PC-3 (cell line): Measurements from ENCODE around the gene ZNF592.

ENCODE experiments used
- EZH2 ChIP-seq: fragments of 300-600 bp; sonication (generic); IDR thresholded peaks from one replicate; pipeline ENCODE4 v1.6.1; 2017; ENCODE audit warnings: antibody characterized with exemption, mild to moderate bottlenecking, low read length; ENCODE audit not compliant: unreplicated experiment
- TF ChIP-seq, protein P1 (sequence below): fragments of 300-600 bp; sonication (generic); conservative IDR thresholded peaks from 2 replicates; pipeline ENCODE4 v1.5.1; 2017; ENCODE audit warnings: antibody characterized with exemption, low read depth, mild to moderate bottlenecking, low read length

DNA sequence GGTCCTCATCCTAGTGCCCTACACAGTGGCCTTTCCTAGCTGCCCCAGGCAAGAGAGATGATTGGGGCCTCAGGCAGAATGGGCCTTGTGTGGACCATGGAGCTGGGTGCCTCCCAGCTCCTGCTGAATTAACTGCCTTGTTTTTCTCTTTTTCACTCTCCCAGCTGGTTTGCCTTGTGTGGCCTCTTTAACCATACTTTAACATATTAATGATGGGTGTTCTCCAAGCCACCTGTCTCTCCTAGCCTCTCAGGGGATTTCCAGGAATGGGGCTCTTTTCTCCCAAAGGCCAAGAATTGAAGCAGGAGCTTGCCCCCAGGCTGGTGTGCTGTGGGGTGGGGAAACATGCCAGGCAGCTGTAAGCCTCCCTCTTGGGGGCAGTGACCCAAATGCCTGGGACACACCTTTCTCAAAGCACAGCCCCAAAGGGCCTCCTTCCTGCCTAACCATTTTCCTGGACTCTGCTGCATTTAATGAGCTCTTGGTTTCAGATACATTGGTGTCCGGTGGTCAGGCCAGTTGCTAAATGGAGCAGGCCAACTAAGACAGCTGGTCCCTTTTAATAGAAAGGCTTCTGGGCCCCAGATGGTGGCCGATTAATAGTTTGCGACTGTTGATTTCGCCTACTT, 74.4 kb downstream of the ZNF592 start:
- TF ChIP-seq, protein P1, sequence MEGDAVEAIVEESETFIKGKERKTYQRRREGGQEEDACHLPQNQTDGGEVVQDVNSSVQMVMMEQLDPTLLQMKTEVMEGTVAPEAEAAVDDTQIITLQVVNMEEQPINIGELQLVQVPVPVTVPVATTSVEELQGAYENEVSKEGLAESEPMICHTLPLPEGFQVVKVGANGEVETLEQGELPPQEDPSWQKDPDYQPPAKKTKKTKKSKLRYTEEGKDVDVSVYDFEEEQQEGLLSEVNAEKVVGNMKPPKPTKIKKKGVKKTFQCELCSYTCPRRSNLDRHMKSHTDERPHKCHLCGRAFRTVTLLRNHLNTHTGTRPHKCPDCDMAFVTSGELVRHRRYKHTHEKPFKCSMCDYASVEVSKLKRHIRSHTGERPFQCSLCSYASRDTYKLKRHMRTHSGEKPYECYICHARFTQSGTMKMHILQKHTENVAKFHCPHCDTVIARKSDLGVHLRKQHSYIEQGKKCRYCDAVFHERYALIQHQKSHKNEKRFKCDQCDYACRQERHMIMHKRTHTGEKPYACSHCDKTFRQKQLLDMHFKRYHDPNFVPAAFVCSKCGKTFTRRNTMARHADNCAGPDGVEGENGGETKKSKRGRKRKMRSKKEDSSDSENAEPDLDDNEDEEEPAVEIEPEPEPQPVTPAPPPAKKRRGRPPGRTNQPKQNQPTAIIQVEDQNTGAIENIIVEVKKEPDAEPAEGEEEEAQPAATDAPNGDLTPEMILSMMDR, result no peak
- TF ChIP-seq EZH2, result no peak
